NCI-H187 (cell line): Measurements from ENCODE around the gene XIRP1.
"Not testable (repeated sequence)": the region's sequence is repeated elsewhere in the genome, so short reads cannot be mapped to it uniquely, and the experiment has no call there.

Source experiments
- DNase-seq, 2 experiments: peaks; one replicate each; lab custom pipeline; 2025; lab: John Stamatoyannopoulos, UW

Gene XIRP1

GRCh38 chr3:39185326-39185958 is 7.0 kb downstream of the XIRP1 start:
- no peak for DNase-seq

DNA sequence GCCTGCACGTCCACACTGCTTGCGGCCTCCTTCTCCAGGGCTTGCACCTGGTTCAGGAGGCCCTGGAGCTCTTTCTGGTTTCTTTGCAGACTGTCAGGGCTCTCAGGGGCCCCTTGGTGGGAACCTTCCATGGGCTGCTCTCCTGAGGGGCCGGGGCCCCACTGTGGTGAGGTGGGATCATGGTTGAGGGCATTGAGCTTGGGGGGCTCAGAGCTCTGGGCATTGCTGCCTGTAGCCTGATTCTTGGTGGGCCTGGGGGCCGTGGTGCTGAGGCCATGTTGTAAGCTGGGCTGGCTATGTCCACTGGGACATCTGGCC is 7.5 kb downstream of the XIRP1 start:
- DNase-seq, result no peak

DNA sequence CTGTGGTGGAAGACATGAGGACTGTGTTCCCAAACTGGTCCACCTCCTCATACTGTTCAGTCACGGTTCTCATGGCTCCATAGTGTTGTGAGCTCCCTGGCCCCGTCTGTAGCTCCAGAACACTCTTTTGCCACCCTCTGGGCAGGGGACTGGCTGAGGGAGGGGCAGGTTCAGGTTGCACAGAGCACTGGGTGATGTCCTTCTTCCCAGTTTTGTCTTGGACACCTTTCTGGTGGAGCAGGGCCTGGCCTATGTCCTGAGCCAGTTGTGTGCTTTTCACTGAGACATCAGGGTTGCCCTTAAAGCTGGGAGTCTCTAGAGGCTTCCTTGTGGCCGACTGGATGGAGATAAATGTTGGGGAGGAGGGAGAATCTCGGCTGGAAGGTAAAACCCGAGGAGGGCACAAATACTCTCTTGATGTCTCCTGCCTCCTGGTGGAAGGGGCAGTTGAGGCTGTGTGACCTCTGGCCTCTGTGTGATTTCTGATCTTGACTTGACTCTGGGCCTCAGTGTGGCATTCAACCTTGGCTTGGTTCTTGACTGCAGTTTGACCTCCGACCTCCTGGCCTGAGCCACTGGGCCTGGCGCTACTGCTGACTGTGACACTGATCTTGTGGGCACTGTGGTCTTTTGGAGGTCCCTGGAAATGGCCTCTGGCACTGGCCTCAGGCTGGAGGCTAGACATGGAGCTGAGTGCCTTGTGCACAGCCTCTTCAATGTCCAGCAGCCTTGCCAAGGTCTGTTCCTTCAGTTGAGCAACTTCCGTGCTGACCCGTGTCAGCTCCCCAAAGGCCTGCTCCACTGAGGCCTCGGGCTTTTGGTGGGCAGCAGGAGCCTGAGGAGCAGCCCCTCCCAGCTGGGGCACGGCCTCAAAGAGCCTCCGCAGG is 8.1 kb downstream of the XIRP1 start:
- DNase-seq, result no peak

DNA sequence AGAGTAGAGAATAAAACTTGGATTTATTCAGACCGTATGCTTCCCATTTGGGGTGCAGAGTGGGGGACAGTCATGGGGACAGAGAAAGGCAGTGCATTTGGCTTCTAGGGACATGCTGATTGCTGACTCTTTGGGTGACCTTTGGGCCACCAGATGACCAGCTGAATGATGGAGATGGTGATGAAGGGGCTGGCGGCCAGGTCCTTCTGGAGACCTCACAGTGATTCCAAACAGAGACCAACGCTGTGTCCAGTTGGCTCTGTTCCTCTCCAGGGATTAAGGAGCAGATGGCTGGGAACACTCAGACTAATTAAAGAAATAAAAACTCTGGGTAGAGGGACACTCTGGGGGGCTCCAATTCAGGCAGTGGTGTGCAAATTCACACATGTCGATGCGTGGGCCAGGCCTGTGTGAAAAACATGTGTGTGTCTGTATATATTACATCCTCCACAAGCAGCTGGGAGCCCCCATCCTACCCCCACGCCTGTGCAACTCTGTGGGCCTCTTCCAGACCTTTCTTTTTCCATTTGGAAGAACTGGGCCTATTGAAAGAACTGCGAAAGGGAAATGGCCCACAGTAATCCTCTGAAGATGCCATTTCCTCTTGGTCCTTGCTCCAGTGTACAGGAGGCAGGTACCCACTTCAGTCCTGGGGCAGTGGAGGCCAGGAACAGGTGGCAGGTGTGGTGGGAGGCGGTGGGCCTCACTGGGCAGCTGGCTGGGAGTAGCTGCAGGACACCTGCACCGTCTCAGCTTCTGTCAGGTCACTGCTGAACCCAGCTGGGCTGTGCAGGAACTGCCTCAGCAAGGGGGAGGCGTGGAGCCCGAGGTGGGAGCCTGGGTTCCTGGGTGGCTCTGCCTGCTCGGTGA is 8.9 kb downstream of the XIRP1 start:
- no peak for DNase-seq

- no peak for DNase-seq
Observed at GRCh38 chr3:39181408-39182335, 10.7 kb downstream of the XIRP1 start.

- peak; percentile 29 to 72 for DNase-seq
Observed at GRCh38 chr3:39180546-39181346, 11.6 kb downstream of the XIRP1 start.

DNA sequence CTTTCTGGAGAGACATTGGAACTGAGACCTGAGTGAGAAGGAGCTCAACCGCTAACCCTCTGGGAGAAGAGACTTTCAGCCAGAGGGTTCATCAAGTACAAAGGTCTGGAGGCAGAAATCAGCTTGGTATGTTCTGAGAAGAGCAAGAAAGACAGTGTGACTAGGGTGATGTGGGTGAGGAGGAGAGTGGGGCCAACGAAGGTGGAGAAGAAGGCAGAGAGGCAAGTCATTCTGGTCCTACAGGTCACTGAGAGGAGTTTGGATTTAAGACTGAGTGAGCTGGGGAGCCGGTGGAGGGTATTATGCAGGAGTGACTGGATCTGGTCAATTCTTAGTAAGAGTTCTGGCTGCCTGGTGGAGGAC is 12.2 kb downstream of the XIRP1 start:
- no peak for DNase-seq

DNA sequence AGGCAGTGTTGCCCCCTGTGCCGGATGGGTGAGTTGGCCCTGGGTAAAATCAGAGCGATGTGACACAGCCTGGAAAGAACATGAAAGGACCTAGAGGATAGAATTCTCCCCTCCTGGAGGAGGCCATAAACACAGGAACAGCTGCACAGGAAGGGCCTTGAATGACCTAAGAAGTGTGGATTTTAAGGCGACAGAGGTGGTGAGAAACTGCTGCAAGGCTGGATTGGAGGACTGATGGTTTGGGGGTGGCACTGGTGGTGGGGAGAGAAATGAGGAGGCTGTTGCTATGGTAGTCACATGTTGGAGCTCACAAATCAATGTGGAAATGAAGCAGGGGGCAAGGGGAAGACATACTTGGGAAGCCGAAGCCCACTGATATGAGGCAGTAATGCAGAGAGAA is 13.8 kb downstream of the XIRP1 start:
- no peak for DNase-seq

GRCh38 chr3:39177708-39178332 is 14.6 kb downstream of the XIRP1 start:
- no peak for DNase-seq

DNA sequence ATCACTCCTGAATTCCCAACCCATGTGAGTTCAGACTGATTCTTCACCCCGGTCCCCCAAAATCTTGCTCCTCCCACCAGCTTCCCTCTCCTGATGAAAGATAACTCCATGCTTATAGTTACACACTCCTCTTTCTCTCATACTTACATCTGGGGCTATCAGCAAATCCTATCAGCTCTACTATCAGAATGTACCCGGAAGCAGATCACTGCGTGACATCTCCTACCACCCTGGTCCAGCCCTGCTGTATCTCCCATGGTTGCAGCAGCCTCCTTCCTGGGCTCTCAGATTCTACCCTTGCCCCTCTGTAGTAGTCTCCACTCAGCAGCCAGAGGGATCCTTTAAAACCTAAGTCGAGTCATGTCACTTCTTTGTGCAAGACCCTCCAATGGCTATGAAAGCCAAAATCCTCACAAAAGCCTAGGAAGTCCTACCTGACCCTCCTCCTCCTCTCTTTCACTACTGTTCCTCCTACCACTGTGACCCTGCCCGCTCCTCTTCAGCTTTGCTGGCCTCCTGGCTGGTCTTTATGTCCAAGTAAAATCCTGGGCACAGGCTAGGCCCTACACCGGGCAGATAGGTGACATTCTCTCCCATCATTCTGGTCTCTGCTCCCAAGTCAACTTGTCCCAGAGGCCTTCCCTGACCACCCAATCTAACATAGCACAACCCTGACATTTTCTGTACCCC is 16.2 kb downstream of the XIRP1 start:
- DNase-seq, result no peak

GRCh38 chr3:39173318-39174125 is 18.9 kb downstream of the XIRP1 start:
- DNase-seq, result no peak

DNA sequence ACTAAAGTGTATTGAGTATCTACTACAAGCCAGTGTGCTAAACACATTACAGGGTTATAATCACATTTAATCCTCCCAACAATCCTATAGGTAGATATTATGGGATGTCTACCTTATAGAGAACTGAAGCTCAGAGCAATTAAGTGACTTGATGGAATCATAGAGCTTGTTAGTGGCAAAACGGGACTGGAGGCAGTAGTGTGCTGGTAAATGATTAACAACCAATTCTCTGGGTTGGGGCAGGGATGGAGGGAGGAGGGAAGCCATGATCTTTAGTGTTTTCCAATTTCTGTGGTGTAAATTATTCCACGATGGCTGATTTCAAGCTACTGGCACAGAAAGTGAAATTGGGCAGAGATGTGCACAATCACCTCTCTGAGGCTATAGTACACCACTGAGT is 20.5 kb downstream of the XIRP1 start:
- no peak for DNase-seq

DNA sequence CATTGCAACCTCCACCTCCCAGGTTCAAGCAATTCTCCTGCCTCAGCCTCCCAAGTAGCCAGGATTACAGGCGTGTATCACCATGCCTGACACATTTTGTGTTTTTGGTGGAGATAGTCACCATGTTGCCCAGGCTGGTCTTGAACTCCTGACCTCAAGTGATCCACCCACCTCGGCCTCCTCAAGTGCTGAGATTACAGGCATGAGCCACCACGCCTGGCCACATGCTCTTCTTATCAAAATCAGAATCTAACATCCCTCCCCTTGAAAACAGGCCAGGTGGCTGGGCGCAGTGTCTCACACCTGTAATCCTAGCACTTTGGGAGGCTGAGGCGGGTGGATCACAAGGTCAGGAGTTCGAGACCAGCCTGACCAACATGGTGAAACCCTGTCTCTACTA is 21.5 kb downstream of the XIRP1 start:
- DNase-seq, result not testable (repeated sequence)

GRCh38 chr3:39170461-39170860 is 21.9 kb downstream of the XIRP1 start:
- DNase-seq, result no peak

DNA sequence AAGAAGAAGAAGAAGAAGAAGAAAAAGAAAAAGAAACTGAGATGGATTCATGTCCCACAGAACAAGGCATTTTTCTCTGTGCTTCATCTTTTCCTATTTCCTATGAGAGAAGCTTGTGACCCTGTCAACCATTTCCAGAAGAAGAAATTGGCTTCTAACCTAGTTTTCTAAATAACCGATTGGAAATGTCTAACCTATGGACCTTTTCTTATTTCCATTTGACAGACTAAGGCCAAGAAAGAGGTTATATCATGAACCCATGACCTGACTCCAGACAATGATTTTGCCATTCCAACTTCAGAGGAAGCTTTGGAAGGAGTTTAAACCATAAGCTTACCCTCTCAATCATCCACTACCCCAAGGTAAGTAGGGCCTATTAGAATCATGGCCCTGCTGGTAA is 22.7 kb downstream of the XIRP1 start:
- no peak for DNase-seq

GRCh38 chr3:39168156-39168780 is 24.1 kb downstream of the XIRP1 start:
- DNase-seq, result no peak

DNA sequence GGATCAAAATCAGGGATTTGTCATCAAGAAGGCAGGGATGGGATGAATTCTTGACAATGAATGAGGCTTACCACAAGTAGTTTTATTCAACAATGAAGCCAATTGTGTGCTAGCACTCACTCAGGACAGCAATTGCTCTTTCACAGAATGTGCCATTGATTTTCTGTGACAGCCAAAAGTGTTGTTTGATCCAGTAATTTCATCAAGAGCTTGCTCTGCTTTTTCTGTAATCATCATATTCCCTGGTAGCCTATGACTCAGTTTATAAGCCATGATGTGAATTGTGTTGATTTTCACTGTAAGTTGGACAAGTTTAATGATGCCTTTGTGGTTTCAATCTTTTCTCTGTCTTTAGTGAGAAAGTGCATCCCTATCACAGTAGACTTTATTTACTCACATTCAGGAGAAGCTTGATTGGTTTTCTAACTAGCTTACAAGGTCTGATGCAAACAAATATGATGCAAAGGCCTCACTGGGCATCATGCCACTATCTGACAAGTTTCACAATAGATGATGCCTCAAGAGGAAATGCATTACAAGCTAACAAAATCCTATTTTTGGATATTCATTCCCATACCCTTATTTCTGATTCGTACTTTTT is 25.4 kb downstream of the XIRP1 start:
- no peak for DNase-seq

- DNase-seq, result no peak
Observed at GRCh38 chr3:39166134-39166710, 26.2 kb downstream of the XIRP1 start.
